CD4-positive, alpha-beta memory T cell (primary cell): Measurements from ENCODE around the gene ZNF202. TPM values are rescaled to one million over a fixed set of nuclear protein-coding genes. Genes with fewer than 3 reads are reported as not detected.
A peak's percentile ranks its signal among the peaks of the same experiment; 100 is the strongest.

ENCODE experiments used
- CTCF ChIA-PET: fragments of 350-600 bp; sonication (Branson Sonifier 250); formaldehyde crosslinking; loops from one replicate; lab custom pipeline; 2021; ENCODE audit warnings: inconsistent platforms; ENCODE audit not compliant: partially characterized antibody; lab: Charles Lee
- POLR2A ChIA-PET: fragments of 350-600 bp; sonication (Branson Sonifier 250); formaldehyde crosslinking; loops from one replicate; lab custom pipeline; 2021; ENCODE audit not compliant: partially characterized antibody; lab: Charles Lee
- DNase-seq, 5 donors: peaks; one replicate each; pipeline versions ENCODE4 v3.0.0 to v3.0.0-alpha.2; 2020 to 2022; ENCODE audit warnings: mixed read lengths in 1 of 5
- H3K27ac ChIP-seq: one replicate; pipeline ENCODE4 v1.7.0; 2013; ENCODE audit warnings: low read depth, low read length
- H3K27me3 ChIP-seq: 2 replicates; pipeline ENCODE4 v1.7.0; 2013; ENCODE audit warnings: mild to moderate bottlenecking, low read length, moderate library complexity; ENCODE audit not compliant: insufficient read depth
- H3K36me3 ChIP-seq: 2 replicates; pipeline ENCODE4 v1.7.0; 2013; ENCODE audit warnings: mild to moderate bottlenecking, low read length, moderate library complexity; ENCODE audit not compliant: insufficient read depth
- H3K4me1 ChIP-seq: 2 replicates; pipeline ENCODE4 v1.7.0; 2013; ENCODE audit warnings: mild to moderate bottlenecking, low read length, moderate library complexity; ENCODE audit not compliant: insufficient read depth
- H3K4me3 ChIP-seq, 2 donors: one replicate each; pipeline ENCODE4 v1.7.0; 2013; ENCODE audit warnings: low read length in 2 of 2, mild to moderate bottlenecking in 1 of 2
- H3K9me3 ChIP-seq, 2 donors: one replicate each; pipeline ENCODE4 v1.7.0; 2013; ENCODE audit warnings: low read length in 2 of 2, control low read depth in 1 of 2; ENCODE audit not compliant: control insufficient read depth in 1 of 2
- H3K27ac Mint-ChIP-seq, 7 donors: one replicate each; pipeline ENCODE4 v1.8.0; 2020 to 2021; ENCODE audit warnings: mixed read lengths in 7 of 7, mild to moderate bottlenecking in 6 of 7, inconsistent platforms in 3 of 7, moderate library complexity in 3 of 7
- H3K27me3 Mint-ChIP-seq, 2 donors: one replicate each; pipeline ENCODE4 v1.8.0; 2020 to 2021; ENCODE audit warnings: mixed read lengths in 2 of 2
- H3K36me3 Mint-ChIP-seq, 2 donors: one replicate each; pipeline ENCODE4 v1.8.0; 2020 to 2021; ENCODE audit warnings: mixed read lengths in 2 of 2, inconsistent platforms in 1 of 2, mild to moderate bottlenecking in 1 of 2
- H3K4me1 Mint-ChIP-seq, 4 donors: one replicate each; pipeline ENCODE4 v1.8.0; 2020 to 2021; ENCODE audit warnings: mixed read lengths in 4 of 4, mild to moderate bottlenecking in 1 of 4
- H3K4me3 Mint-ChIP-seq, 8 donors: one replicate each; pipeline ENCODE4 v1.8.0; 2020 to 2021; ENCODE audit warnings: mixed read lengths in 8 of 8, mild to moderate bottlenecking in 7 of 8, moderate library complexity in 6 of 8, inconsistent platforms in 3 of 8
- H3K9me3 Mint-ChIP-seq, 8 donors: one replicate each; pipeline ENCODE4 v1.8.0; 2020 to 2021; ENCODE audit warnings: mixed read lengths in 8 of 8, mild to moderate bottlenecking in 5 of 8, inconsistent platforms in 3 of 8, moderate library complexity in 1 of 8
- intact Hi-C: fragments of 100-400 bp; cut with micrococcal nuclease; formaldehyde crosslinking; loops from one replicate; pipeline ENCODE4 v1.15.1; 2023
- polyA plus RNA-seq, 2 donors: library from polyadenylated mRNA; unstranded; fragments of 300-500 nt; fragmentation: Illumina TruSeq; gene quantifications; one replicate each; pipeline ENCODE4 v1.2.3, GENCODE V29; 2021
- total RNA-seq, 2 experiments: library from RNA; stranded (reverse); gene quantifications; one replicate each; pipeline ENCODE4 v1.2.3, GENCODE V29; 2021

Gene ZNF202
- total and polyA plus RNA-seq, 4 experiments from 2014 or later: 1.9 to 21.6 (median 13.0) TPM

DNA sequence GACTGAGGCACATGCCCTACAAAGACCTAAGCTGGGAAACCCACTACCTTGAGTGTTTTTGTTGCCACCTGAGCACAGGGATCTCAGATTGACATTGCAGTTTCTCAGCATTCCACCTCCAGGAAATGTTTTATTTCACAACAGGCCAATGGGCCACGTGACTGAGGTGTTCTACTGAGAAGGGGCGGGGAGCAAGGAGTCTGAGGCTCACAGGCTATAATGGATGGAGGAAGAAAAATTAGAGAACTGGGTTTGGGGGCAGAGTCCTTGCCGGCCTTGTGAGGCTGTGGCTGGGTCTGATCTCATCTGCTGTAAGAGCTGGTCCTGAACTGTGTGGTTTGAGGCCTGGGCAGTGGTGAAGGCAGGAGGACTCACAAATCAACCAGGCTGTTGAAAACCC, 40.7 kb downstream of the ZNF202 start:
- H3K4me1 Mint-ChIP-seq: no peaks in the 10 kb centered on the region
- no peaks in the 10 kb centered on the region for H3K9me3 Mint-ChIP-seq
- Histone ChIP-seq H3K27me3 (no peaks in the 10 kb centered on the region), H3K4me3 (no peak overlapping the region), H3K9me3 (no peaks in the 10 kb centered on the region), H3K36me3 (no peaks in the 10 kb centered on the region), H3K27ac (no peak overlapping the region), H3K4me1 (no peaks in the 10 kb centered on the region)
- no peaks in the 10 kb centered on the region for H3K36me3 Mint-ChIP-seq
- no peak for DNase-seq
- H3K4me3 Mint-ChIP-seq: no peak overlapping the region
- ChIA-PET CTCF (interaction anchor here (1.3 kb wide), 1 partner anchor 10 kb away, joined by 4 read pairs; no protein-coding TSS in a partner anchor), POLR2A (no interaction called here)
- intact Hi-C loops: no loop called here
- peak overlapping the region in 1 of 7 donors; percentile 13 for H3K27ac Mint-ChIP-seq
- peaks cover 13 to 27% of the 10 kb centered on the region in 2 donors for H3K27me3 Mint-ChIP-seq

DNA sequence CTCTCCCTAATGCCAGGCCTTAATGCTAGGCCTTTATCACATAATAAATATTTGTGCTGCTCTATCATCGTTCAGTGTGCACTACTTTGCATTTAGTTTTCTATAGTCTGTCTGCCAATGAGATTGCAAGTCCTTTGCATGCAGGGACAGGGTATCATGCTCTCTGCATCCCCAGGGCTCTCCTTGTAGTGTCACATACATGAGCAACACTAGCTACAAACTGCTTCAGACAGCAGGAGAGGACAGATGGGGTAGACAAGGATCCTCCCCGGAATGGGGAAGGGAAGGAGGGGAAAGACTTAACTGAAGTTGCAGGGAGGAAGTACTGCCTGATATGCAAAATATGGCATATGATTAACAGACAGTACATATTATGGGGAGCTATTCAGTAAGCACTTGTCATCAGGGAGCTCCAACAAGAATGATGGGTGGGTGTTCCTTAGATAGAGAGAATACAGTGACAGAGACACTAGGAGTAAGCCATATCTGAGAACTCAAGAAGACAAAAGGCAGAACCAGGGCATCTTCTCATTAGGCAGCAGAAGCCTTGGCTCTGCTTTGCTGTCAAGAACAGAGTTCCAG, 42.8 kb downstream of the ZNF202 start:
- H3K36me3 Mint-ChIP-seq: no peaks in the 10 kb centered on the region
- ChIA-PET POLR2A (no interaction called here), CTCF (interaction anchor here (1.5 kb wide), 1 partner anchor 13 kb away, joined by 3 read pairs; no protein-coding TSS in a partner anchor)
- H3K4me1 Mint-ChIP-seq: no peaks in the 10 kb centered on the region
- H3K4me3 Mint-ChIP-seq: no peak overlapping the region
- no peak overlapping the region for H3K27ac ChIP-seq
- H3K4me3 ChIP-seq: no peak overlapping the region
- H3K27ac Mint-ChIP-seq: no peak overlapping the region
- intact Hi-C loops: no loop called here
- H3K9me3 Mint-ChIP-seq: no peaks in the 10 kb centered on the region
- H3K27me3 Mint-ChIP-seq: peaks cover 21 to 30% of the 10 kb centered on the region in 2 donors
- H3K9me3 ChIP-seq: no peaks in the 10 kb centered on the region
- DNase-seq: no peak
- no peaks in the 10 kb centered on the region for H3K27me3 ChIP-seq
- H3K4me1 ChIP-seq: no peaks in the 10 kb centered on the region
- H3K36me3 ChIP-seq: no peaks in the 10 kb centered on the region

DNA sequence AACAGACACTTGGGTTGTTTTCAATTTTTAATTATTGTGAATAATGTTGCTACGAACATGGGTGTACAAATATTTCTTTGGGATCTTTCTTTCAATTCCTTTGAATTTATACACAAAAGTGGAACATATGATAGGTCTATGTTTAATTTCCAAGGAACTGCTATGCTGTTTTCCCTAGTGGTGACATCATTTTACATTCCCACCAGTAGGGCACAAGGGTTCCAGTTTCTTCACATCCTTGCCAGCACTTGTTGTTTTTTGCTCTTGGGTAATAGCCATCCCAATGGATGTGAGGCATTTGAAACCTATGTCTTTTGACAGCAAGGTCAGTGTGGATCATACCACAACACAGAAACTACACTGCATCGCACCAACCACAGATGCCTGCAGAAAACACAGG, 45.3 kb downstream of the ZNF202 start:
- DNase-seq: no peak
- intact Hi-C loops: no loop called here
- H3K27me3 Mint-ChIP-seq: peaks cover 21 to 27% of the 10 kb centered on the region in 2 donors

DNA sequence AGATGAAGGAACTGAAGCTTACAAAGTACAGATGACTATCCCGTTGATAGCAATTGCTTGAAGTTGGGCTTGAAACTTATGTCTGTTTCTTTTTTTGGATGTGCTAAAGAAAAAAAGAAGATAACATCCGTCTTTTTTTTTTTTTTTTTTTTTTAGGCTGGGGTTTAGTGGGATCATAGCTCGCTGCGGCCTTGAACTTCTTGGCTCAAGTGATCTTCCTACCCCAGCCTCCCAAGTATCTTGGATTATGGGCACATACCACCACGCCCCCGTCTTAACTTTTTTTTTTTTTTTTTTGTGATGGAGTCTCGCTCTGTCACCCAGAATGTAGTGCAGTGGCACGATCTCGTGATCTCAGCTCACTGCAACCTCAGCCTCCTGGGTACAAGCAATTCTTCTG, 46.2 kb downstream of the ZNF202 start:
- Histone ChIP-seq H3K36me3 (no peaks in the 10 kb centered on the region), H3K27ac (no peak overlapping the region), H3K4me1 (no peaks in the 10 kb centered on the region), H3K4me3 (no peak overlapping the region), H3K9me3 (no peaks in the 10 kb centered on the region), H3K27me3 (no peaks in the 10 kb centered on the region)
- Mint-ChIP-seq H3K27ac (no peak overlapping the region), H3K4me3 (no peak overlapping the region), H3K9me3 (no peaks in the 10 kb centered on the region), H3K36me3 (no peaks in the 10 kb centered on the region), H3K27me3 (peaks cover 22 to 26% of the 10 kb centered on the region in 2 donors), H3K4me1 (no peaks in the 10 kb centered on the region)
- POLR2A ChIA-PET: no interaction called here
- no peak for DNase-seq
- intact Hi-C loops: no loop called here
- CTCF ChIA-PET: no interaction called here

More for the DNA sequence above, 45.3 kb downstream of the ZNF202 start:
- Histone ChIP-seq H3K9me3 (no peaks in the 10 kb centered on the region), H3K4me3 (no peak overlapping the region), H3K36me3 (no peaks in the 10 kb centered on the region), H3K27ac (no peak overlapping the region), H3K27me3 (no peaks in the 10 kb centered on the region), H3K4me1 (no peaks in the 10 kb centered on the region)
- H3K27ac Mint-ChIP-seq: no peak overlapping the region
- ChIA-PET POLR2A (no interaction called here), CTCF (no interaction called here)
- no peaks in the 10 kb centered on the region for H3K36me3 Mint-ChIP-seq
- no peak overlapping the region for H3K4me3 Mint-ChIP-seq
- H3K9me3 Mint-ChIP-seq: no peaks in the 10 kb centered on the region
- no peaks in the 10 kb centered on the region for H3K4me1 Mint-ChIP-seq

DNA sequence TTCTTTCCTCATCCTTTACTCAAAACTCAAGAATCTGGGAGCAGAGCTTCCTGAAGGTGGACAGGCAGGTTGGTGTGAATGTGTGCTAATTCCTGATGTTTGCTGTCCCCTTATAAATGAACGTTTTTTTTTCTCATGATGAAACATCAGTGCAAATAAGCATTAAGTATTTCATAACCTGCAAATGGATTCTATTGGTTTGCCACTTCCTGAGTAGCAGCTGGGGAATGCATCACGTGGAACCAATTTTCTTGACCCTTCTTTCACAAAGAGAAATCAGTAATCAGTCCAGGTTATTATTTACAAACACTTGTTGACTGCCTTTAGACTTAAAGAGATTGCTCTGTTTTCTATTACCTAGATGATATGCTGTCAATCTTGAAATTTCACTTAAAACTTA, 46.9 kb downstream of the ZNF202 start:
- H3K36me3 Mint-ChIP-seq: no peaks in the 10 kb centered on the region
- Histone ChIP-seq H3K4me3 (no peak overlapping the region), H3K36me3 (no peaks in the 10 kb centered on the region), H3K9me3 (no peaks in the 10 kb centered on the region), H3K27ac (no peak overlapping the region), H3K4me1 (no peaks in the 10 kb centered on the region), H3K27me3 (peaks cover 1% of the 10 kb centered on the region)
- no peak overlapping the region for H3K4me3 Mint-ChIP-seq
- ChIA-PET POLR2A (no interaction called here), CTCF (no interaction called here)
- no peaks in the 10 kb centered on the region for H3K9me3 Mint-ChIP-seq
- H3K27ac Mint-ChIP-seq: no peak overlapping the region
- DNase-seq: no peak
- peaks cover 23 to 26% of the 10 kb centered on the region in 2 donors for H3K27me3 Mint-ChIP-seq
- no peaks in the 10 kb centered on the region for H3K4me1 Mint-ChIP-seq
- intact Hi-C loops: no loop called here

DNA sequence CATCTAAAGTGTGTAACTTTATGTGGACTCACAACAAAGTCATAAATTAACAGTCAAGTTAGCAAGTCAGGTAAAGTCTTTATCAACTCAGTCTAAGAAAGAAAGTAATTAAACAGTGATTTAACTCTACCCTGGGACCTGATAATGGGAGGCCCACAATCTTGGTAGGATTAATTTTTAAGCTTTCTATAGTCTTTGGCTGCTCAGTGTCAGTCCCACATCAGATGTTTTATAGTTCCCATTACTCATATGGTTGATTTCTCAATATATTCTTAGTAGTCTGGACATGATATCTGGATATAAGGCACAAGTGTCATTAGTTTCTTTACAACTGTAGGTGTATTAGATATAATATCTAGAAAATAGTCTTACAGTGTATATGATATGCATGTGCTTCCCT, 48.5 kb downstream of the ZNF202 start:
- Mint-ChIP-seq H3K4me3 (no peak overlapping the region), H3K4me1 (no peaks in the 10 kb centered on the region), H3K36me3 (no peaks in the 10 kb centered on the region), H3K27me3 (peaks cover 24 to 29% of the 10 kb centered on the region in 2 donors), H3K27ac (no peak overlapping the region), H3K9me3 (no peaks in the 10 kb centered on the region)
- Histone ChIP-seq H3K4me1 (no peaks in the 10 kb centered on the region), H3K27ac (no peak overlapping the region), H3K27me3 (peaks cover 5% of the 10 kb centered on the region), H3K36me3 (no peaks in the 10 kb centered on the region), H3K4me3 (no peak overlapping the region), H3K9me3 (no peaks in the 10 kb centered on the region)
- ChIA-PET POLR2A (no interaction called here), CTCF (interaction anchor here (1.3 kb wide), 1 partner anchor 15 kb away, joined by 4 read pairs; no protein-coding TSS in a partner anchor)
- no peak for DNase-seq
- intact Hi-C loops: no loop called here

DNA sequence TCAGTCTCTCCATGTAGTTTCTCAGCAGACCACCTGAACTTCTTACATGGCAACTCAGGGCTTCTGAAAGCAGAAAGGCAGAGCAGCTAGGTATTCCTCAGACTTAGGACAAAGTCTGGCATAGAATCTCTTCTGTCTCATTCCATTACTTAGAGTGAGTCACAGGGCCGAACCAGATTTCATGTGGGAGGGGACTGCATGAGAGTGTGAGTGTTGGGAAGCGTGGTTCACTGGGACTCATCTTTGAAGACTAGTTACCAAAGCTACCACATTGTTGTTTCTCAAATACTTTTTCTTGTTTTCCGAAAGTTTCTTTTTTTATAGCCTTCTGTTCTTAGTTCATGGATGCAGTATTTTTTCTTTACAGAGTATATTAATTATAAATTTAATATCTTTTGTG, 51.0 kb downstream of the ZNF202 start:
- peaks cover 5% of the 10 kb centered on the region for H3K27me3 ChIP-seq
- Mint-ChIP-seq H3K4me1 (no peaks in the 10 kb centered on the region), H3K4me3 (no peak overlapping the region), H3K9me3 (no peaks in the 10 kb centered on the region), H3K27me3 (peaks cover 15 to 25% of the 10 kb centered on the region in 2 donors), H3K36me3 (no peaks in the 10 kb centered on the region), H3K27ac (no peak overlapping the region)
- no peak overlapping the region for H3K27ac ChIP-seq
- intact Hi-C loops: no loop called here
- H3K9me3 ChIP-seq: no peaks in the 10 kb centered on the region
- ChIA-PET POLR2A (no interaction called here), CTCF (interaction anchor here (0.5 kb wide), 1 partner anchor 116 kb away, joined by 3 read pairs; no protein-coding TSS in a partner anchor)
- H3K4me3 ChIP-seq: no peak overlapping the region
- H3K4me1 ChIP-seq: no peaks in the 10 kb centered on the region
- DNase-seq: no peak
- H3K36me3 ChIP-seq: no peaks in the 10 kb centered on the region
